Measurements from ENCODE around the gene NPVF.

GRCh38 chr7:25240340-25240739 lies 12.1 kb upstream of the NPVF start:
- no peak for TF ChIP-seq POLR2A (IDR thresholded peaks at IDR 0.05)
- TF ChIP-seq, protein P1, sequence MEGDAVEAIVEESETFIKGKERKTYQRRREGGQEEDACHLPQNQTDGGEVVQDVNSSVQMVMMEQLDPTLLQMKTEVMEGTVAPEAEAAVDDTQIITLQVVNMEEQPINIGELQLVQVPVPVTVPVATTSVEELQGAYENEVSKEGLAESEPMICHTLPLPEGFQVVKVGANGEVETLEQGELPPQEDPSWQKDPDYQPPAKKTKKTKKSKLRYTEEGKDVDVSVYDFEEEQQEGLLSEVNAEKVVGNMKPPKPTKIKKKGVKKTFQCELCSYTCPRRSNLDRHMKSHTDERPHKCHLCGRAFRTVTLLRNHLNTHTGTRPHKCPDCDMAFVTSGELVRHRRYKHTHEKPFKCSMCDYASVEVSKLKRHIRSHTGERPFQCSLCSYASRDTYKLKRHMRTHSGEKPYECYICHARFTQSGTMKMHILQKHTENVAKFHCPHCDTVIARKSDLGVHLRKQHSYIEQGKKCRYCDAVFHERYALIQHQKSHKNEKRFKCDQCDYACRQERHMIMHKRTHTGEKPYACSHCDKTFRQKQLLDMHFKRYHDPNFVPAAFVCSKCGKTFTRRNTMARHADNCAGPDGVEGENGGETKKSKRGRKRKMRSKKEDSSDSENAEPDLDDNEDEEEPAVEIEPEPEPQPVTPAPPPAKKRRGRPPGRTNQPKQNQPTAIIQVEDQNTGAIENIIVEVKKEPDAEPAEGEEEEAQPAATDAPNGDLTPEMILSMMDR (IDR thresholded peaks at IDR 0.05) = no peak
